HCT116 (cell line): Measurements from ENCODE around the gene CHKA. TPM values are rescaled to one million over a fixed set of nuclear protein-coding genes. Genes with fewer than 3 reads are reported as not detected.

Source experiments
- ATAC-seq: fragments of 200-7000 bp; cut with Tn5 transposase; 2 replicates; pipeline ENCODE4 v1.9.1; 2020; ENCODE audit warnings: mild to moderate bottlenecking, moderate library complexity
- BruUV-seq: library from RNA; stranded (reverse); fragments of 400-500 nt; replicated peaks from 2 replicates; lab custom pipeline; 2021; lab: Mats Ljungman, UMichigan
- CTCF ChIA-PET: fragments of 300-600 bp; sonication (Branson Sonifier 250); formaldehyde crosslinking; loops from one replicate; lab custom pipeline; 2021; ENCODE audit warnings: antibody characterized with exemption; lab: Charles Lee
- POLR2A ChIA-PET: fragments of 300-600, 350-600 bp; sonication (Branson Sonifier 250); formaldehyde crosslinking; loops from one replicate; lab custom pipeline; 2021; ENCODE audit warnings: antibody characterized with exemption; lab: Charles Lee
- RAD21 ChIA-PET, 2 experiments: fragments of 300-600 bp; sonication (Branson Sonifier 250); formaldehyde crosslinking; loops; one replicate each; lab custom pipeline; 2023; ENCODE audit warnings: low total read pairs in 2 of 2; ENCODE audit not compliant: uncharacterized antibody in 2 of 2, unreplicated experiment in 2 of 2, low non-redundant PET in 1 of 2; lab: Charles Lee
- DNase-seq: peaks from one replicate; pipeline ENCODE4 v3.0.0-alpha.2; 2010; ENCODE audit warnings: low read depth, low spot score
- H2AFZ ChIP-seq: fragments of 200-600 bp; shearing (Covaris generic), sonication (generic); 2 replicates; pipeline ENCODE4 v1.6.1; 2017; ENCODE audit warnings: low read depth, mixed run types, mixed read lengths, antibody characterized with exemption, low read length; ENCODE audit not compliant: poor library complexity, severe bottlenecking
- H3K27ac ChIP-seq: 2 replicates; pipeline ENCODE4 v1.5.1; 2012; ENCODE audit warnings: low read depth, low read length
- H3K27me3 ChIP-seq: fragments of 200-600 bp; sonication (generic); 2 replicates; pipeline ENCODE4 v1.6.1; 2016; ENCODE audit warnings: mixed run types, low read length, mixed read lengths; ENCODE audit not compliant: insufficient read depth
- H3K36me3 ChIP-seq, 2 experiments: fragments of 200-500 bp in 1 of 2; fragments of 200-600 bp in 1 of 2; sonication (Bioruptor generic) in 1 of 2; sonication (generic) in 1 of 2; 2 replicates each; pipeline versions ENCODE4 v1.5.1 to v1.6.1; 2014 to 2016; ENCODE audit warnings: low read length in 2 of 2, inconsistent platforms in 1 of 2, mixed read lengths in 1 of 2, mixed run types in 1 of 2; ENCODE audit not compliant: insufficient read depth in 2 of 2, control insufficient read depth in 1 of 2
- H3K4me1 ChIP-seq, 2 experiments: fragments of 200-600 bp in 1 of 2; sonication (generic) in 1 of 2; 2 replicates each; pipeline versions ENCODE4 v1.5.1 to v1.6.1; 2012 to 2017; ENCODE audit warnings: low read length in 2 of 2, inconsistent platforms in 1 of 2, mild to moderate bottlenecking in 1 of 2, mixed read lengths in 1 of 2, mixed run types in 1 of 2, moderate library complexity in 1 of 2; ENCODE audit not compliant: insufficient read depth in 2 of 2, control insufficient read depth in 1 of 2
- H3K4me2 ChIP-seq: fragments of 200-600 bp; sonication (generic); 2 replicates; pipeline ENCODE4 v1.6.1; 2017; ENCODE audit warnings: mixed run types, low read length, mixed read lengths
- H3K4me3 ChIP-seq, 2 experiments: fragments of 200-600 bp in 1 of 2; sonication (generic) in 1 of 2; replicated peaks in 1 of 2; 2 replicates each; pipeline ENCODE4 v1.5.1; 2011 to 2016; ENCODE audit warnings: low read length in 2 of 2, control low read depth in 1 of 2, low read depth in 1 of 2, mild to moderate bottlenecking in 1 of 2, mixed read lengths in 1 of 2, mixed run types in 1 of 2
- H3K79me2 ChIP-seq: fragments of 200-600 bp; sonication (generic); 2 replicates; pipeline ENCODE4 v1.6.1; 2017; ENCODE audit warnings: mild to moderate bottlenecking, mixed run types, low read length, moderate library complexity, mixed read lengths; ENCODE audit not compliant: insufficient read depth
- H3K9ac ChIP-seq: fragments of 200-600 bp; sonication (generic); 2 replicates; pipeline ENCODE4 v1.6.1; 2016; ENCODE audit warnings: low read length, mixed read lengths
- H3K9me2 ChIP-seq: fragments of 200-600 bp; sonication (generic), shearing (Covaris generic); 2 replicates; pipeline ENCODE4 v1.6.1; 2017; ENCODE audit warnings: mixed run types, mild to moderate bottlenecking, moderate library complexity; ENCODE audit not compliant: insufficient read depth
- H3K9me3 ChIP-seq, 2 experiments: fragments of 200-500 bp in 1 of 2; fragments of 200-600 bp in 1 of 2; sonication (Bioruptor generic) in 1 of 2; sonication (generic) in 1 of 2; 2 replicates each; pipeline ENCODE4 v1.6.1; 2014 to 2017; ENCODE audit warnings: low read length in 2 of 2, mixed read lengths in 2 of 2, inconsistent platforms in 1 of 2, low read depth in 1 of 2, mild to moderate bottlenecking in 1 of 2, mixed run types in 1 of 2, moderate library complexity in 1 of 2; ENCODE audit not compliant: control insufficient read depth in 1 of 2, insufficient read depth in 1 of 2
- H4K20me1 ChIP-seq: fragments of 200-600 bp; sonication (generic), shearing (Covaris generic); 2 replicates; pipeline ENCODE4 v1.6.1; 2017; ENCODE audit warnings: mixed run types, mild to moderate bottlenecking, moderate library complexity; ENCODE audit not compliant: insufficient read depth
- CEBPB ChIP-seq: IDR thresholded peaks from 2 replicates; pipeline ENCODE4 v1.6.1; 2012; ENCODE audit warnings: low read depth
- ELF1 ChIP-seq: IDR thresholded peaks from 2 replicates; pipeline ENCODE4 v1.6.1; 2012; ENCODE audit warnings: low read depth, borderline replicate concordance
- EZH2phosphoT487 ChIP-seq: fragments of 200-600 bp; IDR thresholded peaks from 2 replicates; pipeline ENCODE4 v1.6.1; 2018; ENCODE audit warnings: antibody characterized with exemption, borderline replicate concordance
- POLR2A ChIP-seq: IDR thresholded peaks from 2 replicates; pipeline ENCODE4 v1.7.0; 2011; ENCODE audit warnings: borderline replicate concordance; ENCODE audit not compliant: insufficient read depth, insufficient read length; ENCODE audit errors: extremely low read depth
- SP1 ChIP-seq: IDR thresholded peaks from 2 replicates; pipeline ENCODE4 v1.6.1; 2012; ENCODE audit warnings: low read depth
- ZNF274 ChIP-seq: fragments of 200-500 bp; sonication (Bioruptor generic); IDR thresholded peaks from 2 replicates; pipeline ENCODE4 v1.6.1; 2014; ENCODE audit warnings: mild to moderate bottlenecking, low read depth, low read length, inconsistent platforms
- intact Hi-C: fragments of 100-400 bp; cut with micrococcal nuclease; formaldehyde crosslinking; loops from 2 replicates; pipeline ENCODE4 v1.10.0; 2022
- total RNA-seq: library from RNA; stranded (reverse); gene quantifications from one replicate; pipeline ENCODE4 v1.2.1, GENCODE V29; 2021; ENCODE audit not compliant: unreplicated experiment
- TF ChIP-seq, protein P1 (sequence below): IDR thresholded peaks from 2 replicates; pipeline ENCODE4 v1.6.1; 2012; ENCODE audit warnings: low read depth
- TF ChIP-seq, protein P2 (sequence below): IDR thresholded peaks from 2 replicates; pipeline ENCODE4 v1.6.1; 2012

CHKA gene
- total RNA-seq, 1 experiment from 2014 or later = 33.1 TPM

DNA sequence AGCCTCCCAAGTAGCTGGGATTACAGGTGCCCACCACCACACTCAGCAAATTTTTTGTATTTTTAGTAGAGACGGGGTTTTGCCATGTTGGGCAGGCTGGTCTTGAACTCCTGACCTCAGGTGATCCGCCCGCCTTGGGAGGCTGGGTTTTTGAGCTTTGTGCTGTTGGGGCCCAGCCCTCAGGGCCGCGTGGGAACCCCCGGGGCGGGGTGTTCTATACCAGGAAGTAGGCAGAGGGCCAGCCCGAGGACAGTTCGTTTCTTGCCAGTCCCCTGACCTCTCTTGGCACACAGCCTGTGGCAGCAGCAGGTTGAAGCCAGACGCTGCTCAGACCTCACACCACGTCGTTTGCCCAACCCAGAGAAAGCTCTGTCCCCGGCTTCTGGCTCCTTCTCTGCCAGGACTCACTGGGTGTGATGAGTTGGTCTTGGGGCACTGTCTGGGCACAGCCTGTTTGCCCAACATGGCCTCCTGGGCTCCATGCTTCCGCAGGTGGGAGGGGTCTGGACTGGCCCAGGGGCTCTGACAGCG lies 24.9 kb upstream of the CHKA start:
- no peaks in the 10 kb centered on the region for H3K9me2 ChIP-seq
- H2AFZ ChIP-seq = no peak overlapping the region
- H3K4me3 ChIP-seq = no peak overlapping the region
- CTCF ChIA-PET = no interaction called here
- H3K9me3 ChIP-seq = no peaks in the 10 kb centered on the region
- H3K4me2 ChIP-seq = peak overlapping the region; percentile 44
- H3K27me3 ChIP-seq = no peaks in the 10 kb centered on the region
- intact Hi-C loops = no loop called here
- no peak for DNase-seq
- TF ChIP-seq CEBPB = no peak
- TF ChIP-seq, protein P1, sequence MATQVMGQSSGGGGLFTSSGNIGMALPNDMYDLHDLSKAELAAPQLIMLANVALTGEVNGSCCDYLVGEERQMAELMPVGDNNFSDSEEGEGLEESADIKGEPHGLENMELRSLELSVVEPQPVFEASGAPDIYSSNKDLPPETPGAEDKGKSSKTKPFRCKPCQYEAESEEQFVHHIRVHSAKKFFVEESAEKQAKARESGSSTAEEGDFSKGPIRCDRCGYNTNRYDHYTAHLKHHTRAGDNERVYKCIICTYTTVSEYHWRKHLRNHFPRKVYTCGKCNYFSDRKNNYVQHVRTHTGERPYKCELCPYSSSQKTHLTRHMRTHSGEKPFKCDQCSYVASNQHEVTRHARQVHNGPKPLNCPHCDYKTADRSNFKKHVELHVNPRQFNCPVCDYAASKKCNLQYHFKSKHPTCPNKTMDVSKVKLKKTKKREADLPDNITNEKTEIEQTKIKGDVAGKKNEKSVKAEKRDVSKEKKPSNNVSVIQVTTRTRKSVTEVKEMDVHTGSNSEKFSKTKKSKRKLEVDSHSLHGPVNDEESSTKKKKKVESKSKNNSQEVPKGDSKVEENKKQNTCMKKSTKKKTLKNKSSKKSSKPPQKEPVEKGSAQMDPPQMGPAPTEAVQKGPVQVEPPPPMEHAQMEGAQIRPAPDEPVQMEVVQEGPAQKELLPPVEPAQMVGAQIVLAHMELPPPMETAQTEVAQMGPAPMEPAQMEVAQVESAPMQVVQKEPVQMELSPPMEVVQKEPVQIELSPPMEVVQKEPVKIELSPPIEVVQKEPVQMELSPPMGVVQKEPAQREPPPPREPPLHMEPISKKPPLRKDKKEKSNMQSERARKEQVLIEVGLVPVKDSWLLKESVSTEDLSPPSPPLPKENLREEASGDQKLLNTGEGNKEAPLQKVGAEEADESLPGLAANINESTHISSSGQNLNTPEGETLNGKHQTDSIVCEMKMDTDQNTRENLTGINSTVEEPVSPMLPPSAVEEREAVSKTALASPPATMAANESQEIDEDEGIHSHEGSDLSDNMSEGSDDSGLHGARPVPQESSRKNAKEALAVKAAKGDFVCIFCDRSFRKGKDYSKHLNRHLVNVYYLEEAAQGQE = no peak
- TF ChIP-seq ELF1 = no peak
- no peak for TF ChIP-seq POLR2A
- TF ChIP-seq, protein P2, sequence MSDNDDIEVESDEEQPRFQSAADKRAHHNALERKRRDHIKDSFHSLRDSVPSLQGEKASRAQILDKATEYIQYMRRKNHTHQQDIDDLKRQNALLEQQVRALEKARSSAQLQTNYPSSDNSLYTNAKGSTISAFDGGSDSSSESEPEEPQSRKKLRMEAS = no peak
- TF ChIP-seq EZH2phosphoT487 = no peak
- TF ChIP-seq SP1 = no peak
- no peak for TF ChIP-seq ZNF274
- TF ChIP-seq, all 23 proteins: peak for 0
- Histone ChIP-seq H3K4me1 (peaks cover 16 to 24% of the 10 kb centered on the region in 2 experiments; a peak in 3 of 4 replicates), H3K27ac (no peak overlapping the region), H4K20me1 (no peaks in the 10 kb centered on the region), H3K79me2 (no peaks in the 10 kb centered on the region), H3K36me3 (no peaks in the 10 kb centered on the region), H3K9ac (no peak overlapping the region)
- ATAC-seq = no peak
- no TSS peak for BruUV-seq
- ChIA-PET POLR2A (no interaction called here), RAD21 (no interaction called here)
